ENCODE measurements around the gene ZSCAN22.

The ZSCAN22 gene

DNA sequence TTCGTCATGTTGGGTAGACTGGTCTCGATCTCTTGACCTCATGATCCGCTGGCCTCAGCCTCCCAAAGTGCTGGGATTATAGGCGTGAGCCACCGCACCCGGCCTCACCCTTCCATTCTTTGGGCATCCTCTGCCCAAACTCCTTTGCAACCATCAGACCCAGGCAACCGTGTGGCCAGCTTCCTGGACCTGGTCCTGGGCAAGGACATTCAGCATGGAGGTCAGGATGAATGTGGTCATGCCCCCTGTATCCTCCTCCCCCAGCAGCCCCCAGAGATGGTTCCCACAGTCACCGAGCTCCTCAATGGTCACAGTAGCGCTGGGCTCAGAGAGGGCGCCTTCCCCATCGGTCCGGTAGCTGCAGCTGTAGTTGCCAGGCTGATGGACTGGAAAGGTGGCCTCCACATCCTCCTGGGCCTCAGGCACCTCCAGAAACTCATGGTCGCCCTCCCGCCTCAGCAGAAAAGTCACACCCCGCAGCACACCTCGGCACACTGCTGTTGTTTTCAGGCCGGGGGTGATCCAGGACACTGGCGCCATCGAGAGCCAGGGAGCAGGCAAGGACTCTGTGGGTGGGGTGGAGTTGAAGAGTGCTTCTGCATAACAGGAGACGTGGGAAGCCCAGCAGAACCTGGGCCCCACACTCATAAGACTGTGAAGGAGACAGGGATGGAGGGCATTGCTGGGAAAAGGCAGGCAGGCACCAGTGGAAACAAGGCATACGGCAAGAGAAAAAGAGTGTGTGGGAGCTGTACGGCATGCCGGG lies 25.4 kb downstream of the ZSCAN22 start:
- ATAC-seq (ENCODE audit: low read depth), result no peak
- peaks cover 12% of the 10 kb centered on the region for H3K36me3 Mint-ChIP-seq
- peaks cover 2% of the 10 kb centered on the region for H3K9me3 Mint-ChIP-seq
- no peak overlapping the region for H3K27ac Mint-ChIP-seq
- H3K27me3 Mint-ChIP-seq, result no peaks in the 10 kb centered on the region
- no peak overlapping the region for H3K4me3 Mint-ChIP-seq
- no peak for DNase-seq (ENCODE audit: low spot score in 2 of 2)
- H3K4me1 Mint-ChIP-seq, result peaks cover 10% of the 10 kb centered on the region

DNA sequence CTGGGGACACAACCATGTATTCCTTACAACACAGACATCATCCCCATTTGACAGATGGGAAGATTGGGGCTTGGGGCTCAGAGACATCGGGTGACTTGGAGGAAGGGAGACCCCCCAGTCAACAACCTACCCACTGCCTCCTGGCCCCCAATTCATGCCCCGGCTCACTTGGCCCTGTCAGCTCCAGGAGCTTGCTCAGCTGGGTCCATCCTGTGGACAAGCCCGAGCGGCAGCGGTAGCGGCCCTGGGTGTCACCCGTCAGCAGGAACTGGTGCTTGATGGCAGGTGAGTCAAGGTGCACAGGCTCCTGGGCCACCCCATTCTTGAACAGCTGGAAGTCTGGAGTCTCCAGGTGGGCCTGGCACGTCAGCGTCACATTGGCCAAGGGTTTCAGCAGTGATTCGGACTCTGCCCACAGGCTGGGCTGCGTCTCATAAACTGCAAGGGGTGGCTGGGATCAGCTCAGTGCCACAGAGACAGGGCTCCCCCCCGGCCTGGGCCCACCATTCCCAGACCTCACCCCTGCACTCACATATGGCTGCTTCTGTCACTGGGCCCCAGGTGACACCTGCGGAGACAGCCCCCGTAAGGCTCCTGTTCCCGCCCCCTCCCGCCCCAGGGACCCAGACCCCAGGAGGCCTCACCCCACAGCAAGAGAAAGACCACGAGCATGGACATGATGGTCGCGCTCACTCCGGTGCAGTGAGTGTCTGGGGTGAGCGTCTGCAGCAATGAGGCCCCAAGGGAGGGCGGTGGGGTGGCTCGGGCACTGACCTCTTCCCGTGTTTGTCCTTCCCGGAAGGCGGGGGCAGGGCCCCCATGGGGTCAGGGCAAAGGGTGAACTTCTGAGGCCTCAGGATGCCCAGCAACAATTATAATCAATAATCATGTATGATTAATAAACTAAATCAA lies 26.2 kb downstream of the ZSCAN22 start, which contains the start of gene A1BG:
Gene A1BG, minus strand, starts transcription at position 733 of the 912 bp plus-strand sequence. Its CDS starts 55 bp downstream, at position 678.
- peaks cover 11% of the 10 kb centered on the region for H3K4me1 Mint-ChIP-seq

DNA sequence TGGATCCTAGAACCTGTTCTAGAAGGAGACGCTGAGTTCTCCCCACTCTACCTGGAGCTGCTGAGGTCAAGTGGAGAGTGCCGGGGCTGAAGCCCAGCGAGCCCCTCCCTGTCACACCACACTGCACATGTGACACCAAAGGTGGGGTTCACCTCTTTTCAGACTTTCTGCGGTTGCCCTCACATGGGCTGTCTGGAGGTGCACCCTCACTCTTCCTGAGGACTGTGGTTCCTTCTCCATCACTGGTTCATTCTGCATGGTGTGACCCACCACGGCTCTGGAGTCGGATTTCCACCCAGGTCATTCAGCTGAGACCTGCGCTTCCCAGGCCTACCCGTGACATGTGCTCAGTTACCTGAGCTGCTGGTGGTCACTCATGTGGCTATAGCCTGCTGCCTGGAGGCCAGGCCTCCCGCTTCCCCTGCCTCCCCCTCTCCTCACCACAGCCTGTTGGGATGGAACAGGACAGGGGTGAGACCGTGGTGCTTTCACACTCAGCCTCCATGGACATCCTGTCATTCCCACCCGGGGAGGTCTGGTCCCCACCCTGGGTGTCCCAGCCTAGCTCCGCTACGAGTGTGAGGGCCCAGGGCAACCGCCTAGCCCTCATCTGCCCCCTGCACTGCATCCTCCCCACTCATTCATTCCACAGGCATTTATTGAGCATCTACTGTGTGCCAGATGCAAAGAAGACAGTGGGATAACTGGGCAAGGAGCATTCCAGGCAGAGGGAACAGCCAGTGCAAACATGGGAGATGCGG lies 27.1 kb downstream of the ZSCAN22 start:
- H3K4me1 Mint-ChIP-seq, result peaks cover 9% of the 10 kb centered on the region
- H3K27ac Mint-ChIP-seq, result no peak overlapping the region
- H3K36me3 Mint-ChIP-seq, result peaks cover 12% of the 10 kb centered on the region
- no peak overlapping the region for H3K4me3 Mint-ChIP-seq
- H3K27me3 Mint-ChIP-seq, result no peaks in the 10 kb centered on the region
- DNase-seq (ENCODE audit: low spot score in 2 of 2), result no peak
- no peak for ATAC-seq (ENCODE audit: low read depth)
- peaks cover 2% of the 10 kb centered on the region for H3K9me3 Mint-ChIP-seq

More for the DNA sequence above, 26.2 kb downstream of the ZSCAN22 start, which contains the start of gene A1BG:
- Mint-ChIP-seq H3K9me3 (peaks cover 2% of the 10 kb centered on the region), H3K4me3 (no peak within 1 kb of the TSS), H3K27me3 (no peaks in the 10 kb centered on the region), H3K27ac (no peak within 1 kb of the TSS), H3K36me3 (peaks cover 12% of the 10 kb centered on the region)
- no peak for ATAC-seq (ENCODE audit: low read depth)
- DNase-seq (ENCODE audit: low spot score in 2 of 2), result no peak

DNA sequence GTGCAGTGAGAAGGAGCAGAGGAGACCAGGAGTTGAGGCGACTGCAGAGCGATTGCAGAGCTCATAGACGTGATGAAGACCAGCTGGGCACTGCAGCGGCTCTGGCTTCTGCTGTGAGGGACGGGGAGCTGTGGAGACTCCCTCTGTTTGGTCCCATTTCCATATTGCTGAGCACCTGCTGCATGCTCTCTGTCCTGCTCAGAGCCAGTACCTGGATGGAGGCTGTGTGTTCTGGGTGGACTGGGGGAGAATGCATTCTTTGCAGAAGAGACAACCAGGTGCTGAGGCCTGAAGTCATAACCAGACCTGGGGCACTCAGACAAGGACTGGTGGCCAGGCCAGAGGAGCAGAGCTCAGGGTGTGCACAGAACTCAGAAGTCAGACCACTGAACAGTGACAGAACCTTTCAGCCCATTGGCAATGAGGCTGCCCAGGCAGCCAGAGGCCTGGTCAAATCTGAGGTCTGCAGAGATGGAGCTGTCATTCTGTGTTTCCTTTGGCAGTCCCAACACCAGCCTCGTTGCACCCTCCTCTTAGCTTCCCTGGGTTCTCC lies 27.8 kb downstream of the ZSCAN22 start:
- no peak overlapping the region for H3K27ac Mint-ChIP-seq
- H3K36me3 Mint-ChIP-seq, result peaks cover 10% of the 10 kb centered on the region
- H3K4me3 Mint-ChIP-seq, result no peak overlapping the region

DNA sequence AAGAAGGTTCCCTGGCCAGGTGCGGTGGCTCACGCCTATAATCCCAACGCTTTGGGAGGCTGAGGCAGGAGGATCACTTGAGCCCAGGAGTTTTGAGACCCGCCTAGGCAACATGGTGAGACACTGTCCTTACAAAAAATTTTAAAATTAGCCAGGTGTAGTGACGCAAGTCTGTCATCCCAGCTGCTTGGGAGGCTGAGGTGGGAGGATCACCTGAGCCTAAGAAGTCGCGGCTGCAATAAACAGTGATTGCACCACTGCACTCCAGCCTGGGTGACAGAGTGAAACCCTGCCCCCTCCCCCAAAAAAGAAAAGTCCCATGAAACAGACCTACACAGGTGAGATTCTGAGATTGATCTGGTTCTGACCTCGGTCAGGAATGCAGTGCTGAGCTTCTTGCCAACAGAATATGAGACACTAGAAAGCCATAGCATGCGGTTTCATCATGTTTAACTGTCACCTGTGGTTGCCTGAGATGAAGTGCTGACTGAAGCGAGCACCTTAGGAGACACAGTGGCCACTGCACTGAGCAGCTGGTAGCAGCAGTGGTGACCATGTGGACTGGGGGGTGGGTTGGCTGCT lies 28.5 kb downstream of the ZSCAN22 start:
- H3K27me3 Mint-ChIP-seq, result no peaks in the 10 kb centered on the region
- no peak overlapping the region for H3K27ac Mint-ChIP-seq
- H3K4me1 Mint-ChIP-seq, result peaks cover 4% of the 10 kb centered on the region
- peaks cover 8% of the 10 kb centered on the region for H3K36me3 Mint-ChIP-seq
- no peak for DNase-seq (ENCODE audit: low spot score in 2 of 2)
- ATAC-seq (ENCODE audit: low read depth), result no peak
- H3K9me3 Mint-ChIP-seq, result no peaks in the 10 kb centered on the region
- peak overlapping the region; percentile 43 for H3K4me3 Mint-ChIP-seq

More for the DNA sequence above, 27.8 kb downstream of the ZSCAN22 start:
- no peaks in the 10 kb centered on the region for H3K27me3 Mint-ChIP-seq
- H3K4me1 Mint-ChIP-seq, result peaks cover 6% of the 10 kb centered on the region
- no peak for DNase-seq (ENCODE audit: low spot score in 2 of 2)
- no peak for ATAC-seq (ENCODE audit: low read depth)
- H3K9me3 Mint-ChIP-seq, result peaks cover 2% of the 10 kb centered on the region

DNA sequence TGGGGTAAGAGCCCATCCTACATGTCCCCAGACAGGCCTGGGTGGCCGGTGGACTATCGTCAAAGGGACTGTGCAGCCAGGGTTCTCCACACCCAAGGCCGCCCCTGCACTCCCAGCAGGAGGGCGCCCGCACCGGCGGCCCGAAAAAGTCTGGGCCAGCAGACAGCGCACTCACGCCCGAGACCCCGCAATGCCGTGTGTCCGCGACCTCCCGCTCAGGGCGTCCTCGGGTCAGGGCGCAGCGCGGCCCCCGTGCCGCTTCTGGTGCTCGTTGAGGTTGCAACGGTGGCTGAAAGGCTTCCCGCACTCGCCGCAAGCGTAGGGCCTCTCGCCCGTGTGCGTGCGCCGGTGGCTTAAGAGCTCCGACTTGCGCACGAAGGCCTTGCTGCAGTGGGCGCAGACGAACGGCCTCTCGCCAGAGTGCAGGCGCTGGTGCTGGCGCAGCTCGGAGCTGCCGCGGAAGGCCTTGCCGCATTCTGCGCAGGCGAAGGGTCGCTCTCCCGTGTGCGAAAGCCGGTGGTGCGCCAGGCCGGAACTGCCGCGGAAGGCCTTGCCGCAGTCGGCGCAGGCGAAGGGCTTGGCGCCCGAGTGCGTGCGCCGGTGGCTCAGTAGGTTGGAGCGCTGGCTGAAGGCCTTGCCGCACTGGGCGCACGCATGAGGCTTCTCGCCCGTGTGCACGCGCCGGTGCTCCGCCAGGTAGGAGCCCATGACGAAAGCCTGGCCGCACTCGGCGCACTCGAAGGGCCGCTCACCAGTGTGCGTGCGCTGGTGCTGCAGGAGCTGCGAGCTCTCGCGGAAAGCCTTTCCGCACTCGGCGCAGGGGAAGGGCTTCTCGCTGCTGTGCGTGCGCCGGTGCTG lies 29.3 kb downstream of the ZSCAN22 start:
- Mint-ChIP-seq H3K4me3 (peak overlapping the region; percentile 68), H3K9me3 (no peaks in the 10 kb centered on the region), H3K27ac (no peak overlapping the region), H3K27me3 (no peaks in the 10 kb centered on the region), H3K4me1 (peaks cover 2% of the 10 kb centered on the region), H3K36me3 (peaks cover 5% of the 10 kb centered on the region)
- DNase-seq (ENCODE audit: low spot score in 2 of 2), result peak; percentile 20 to 33
- ATAC-seq (ENCODE audit: low read depth), result peak; percentile 68

DNA sequence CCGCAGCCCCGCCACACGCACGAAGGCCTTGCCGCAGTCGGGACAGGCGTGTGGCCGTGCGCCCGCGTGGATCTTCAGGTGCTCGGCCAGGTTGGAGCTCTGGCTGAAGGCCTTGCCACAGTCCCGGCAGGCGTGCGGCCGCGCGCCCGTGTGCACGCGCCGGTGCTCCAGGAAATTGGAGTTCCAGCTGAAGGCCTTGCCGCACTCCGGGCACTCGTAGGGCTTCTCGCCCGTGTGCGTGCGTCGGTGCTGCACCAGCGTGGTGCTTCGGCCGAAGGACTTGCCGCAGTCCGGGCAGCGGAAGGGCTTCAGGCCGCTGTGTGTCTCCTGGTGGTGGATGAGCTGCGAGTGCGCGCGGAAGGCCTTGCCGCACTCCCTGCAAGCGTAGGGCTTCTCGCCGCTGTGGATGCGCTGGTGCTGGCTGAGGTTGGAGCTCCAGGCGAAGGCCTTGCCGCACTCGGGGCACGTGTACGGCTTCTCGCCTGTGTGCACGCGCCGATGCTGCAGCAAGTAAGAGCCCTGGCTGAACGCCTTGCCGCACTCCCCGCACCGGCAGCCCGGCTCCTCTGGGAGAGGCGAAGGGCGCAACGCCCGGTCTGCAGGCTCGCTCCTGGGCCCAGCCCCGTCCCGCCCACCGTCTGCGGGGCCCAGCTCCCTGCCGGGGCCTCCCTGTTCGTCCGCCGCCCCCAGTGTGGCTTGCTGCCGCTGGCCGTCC lies 30.1 kb downstream of the ZSCAN22 start:
- ATAC-seq (ENCODE audit: low read depth) (peak; percentile 19), DNase-seq (ENCODE audit: low spot score in 2 of 2) (no peak)
- Mint-ChIP-seq H3K36me3 (peaks cover 3% of the 10 kb centered on the region), H3K4me3 (peak overlapping the region; percentile 68), H3K9me3 (no peaks in the 10 kb centered on the region), H3K27ac (no peak overlapping the region), H3K27me3 (no peaks in the 10 kb centered on the region), H3K4me1 (peaks cover 4% of the 10 kb centered on the region)

DNA sequence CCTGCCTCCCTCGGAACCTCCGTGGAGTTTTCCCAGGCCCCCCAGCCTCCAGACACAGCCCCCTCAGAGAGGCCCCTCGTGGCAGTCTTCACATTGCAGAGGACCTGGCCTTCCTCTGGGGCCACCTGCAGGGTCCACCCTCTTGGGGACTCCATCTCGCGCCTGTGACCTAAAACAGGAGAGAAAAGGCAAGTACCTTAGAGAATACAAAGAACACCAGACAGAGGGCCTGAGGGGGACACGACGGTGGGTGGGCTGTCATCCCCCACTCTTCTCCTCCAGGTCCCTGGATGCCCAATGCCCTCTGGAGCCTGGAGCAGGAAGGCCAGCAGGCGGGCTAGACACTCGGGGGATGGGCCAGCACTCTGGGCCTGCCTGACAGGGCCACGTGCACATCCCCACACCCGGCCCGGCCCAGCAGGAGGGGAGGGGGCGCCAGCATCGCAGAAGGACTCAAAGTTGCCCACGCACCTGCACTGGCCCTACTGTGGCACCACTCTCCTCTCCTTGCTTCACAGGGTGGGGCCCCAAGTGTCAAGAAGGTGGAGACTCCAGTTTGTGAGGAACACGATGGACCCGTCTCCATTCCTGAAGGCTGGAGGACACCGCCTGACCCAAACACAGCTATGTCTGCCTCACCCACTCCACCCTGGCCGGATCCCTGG lies 30.8 kb downstream of the ZSCAN22 start:
- Mint-ChIP-seq H3K9me3 (no peaks in the 10 kb centered on the region), H3K27ac (no peak overlapping the region), H3K27me3 (no peaks in the 10 kb centered on the region), H3K4me3 (peak overlapping the region; percentile 52), H3K36me3 (no peaks in the 10 kb centered on the region), H3K4me1 (peaks cover 5% of the 10 kb centered on the region)
- ATAC-seq (ENCODE audit: low read depth), result no peak
- DNase-seq (ENCODE audit: low spot score in 2 of 2), result no peak

DNA sequence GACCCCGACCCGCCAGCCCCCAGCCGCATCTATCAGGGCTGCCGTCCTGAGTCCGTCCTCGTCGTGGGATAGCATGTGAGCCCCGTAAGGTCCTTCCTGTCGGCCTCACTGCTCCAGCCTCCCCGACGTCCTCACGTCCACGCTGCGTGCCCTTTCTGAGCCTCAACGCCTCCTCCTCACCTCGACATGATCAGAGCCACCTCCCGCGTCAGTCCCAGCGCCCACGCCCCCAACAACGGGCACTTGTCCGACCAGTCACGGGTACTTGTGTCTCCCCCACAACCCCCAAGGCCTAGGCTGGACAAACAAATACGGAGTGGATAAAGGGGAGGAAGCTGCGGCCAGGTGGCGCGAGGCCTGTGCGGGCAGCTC lies 35.1 kb downstream of the ZSCAN22 start:
- no peaks in the 10 kb centered on the region for H3K36me3 Mint-ChIP-seq
- peak overlapping the region; percentile 91 for H3K27ac Mint-ChIP-seq
- H3K27me3 Mint-ChIP-seq, result no peaks in the 10 kb centered on the region
- H3K4me3 Mint-ChIP-seq, result peak overlapping the region; percentile 91
- no peak for ATAC-seq (ENCODE audit: low read depth)
- DNase-seq (ENCODE audit: low spot score in 2 of 2), result no peak
- H3K9me3 Mint-ChIP-seq, result no peaks in the 10 kb centered on the region
- H3K4me1 Mint-ChIP-seq, result peaks cover 12% of the 10 kb centered on the region

DNA sequence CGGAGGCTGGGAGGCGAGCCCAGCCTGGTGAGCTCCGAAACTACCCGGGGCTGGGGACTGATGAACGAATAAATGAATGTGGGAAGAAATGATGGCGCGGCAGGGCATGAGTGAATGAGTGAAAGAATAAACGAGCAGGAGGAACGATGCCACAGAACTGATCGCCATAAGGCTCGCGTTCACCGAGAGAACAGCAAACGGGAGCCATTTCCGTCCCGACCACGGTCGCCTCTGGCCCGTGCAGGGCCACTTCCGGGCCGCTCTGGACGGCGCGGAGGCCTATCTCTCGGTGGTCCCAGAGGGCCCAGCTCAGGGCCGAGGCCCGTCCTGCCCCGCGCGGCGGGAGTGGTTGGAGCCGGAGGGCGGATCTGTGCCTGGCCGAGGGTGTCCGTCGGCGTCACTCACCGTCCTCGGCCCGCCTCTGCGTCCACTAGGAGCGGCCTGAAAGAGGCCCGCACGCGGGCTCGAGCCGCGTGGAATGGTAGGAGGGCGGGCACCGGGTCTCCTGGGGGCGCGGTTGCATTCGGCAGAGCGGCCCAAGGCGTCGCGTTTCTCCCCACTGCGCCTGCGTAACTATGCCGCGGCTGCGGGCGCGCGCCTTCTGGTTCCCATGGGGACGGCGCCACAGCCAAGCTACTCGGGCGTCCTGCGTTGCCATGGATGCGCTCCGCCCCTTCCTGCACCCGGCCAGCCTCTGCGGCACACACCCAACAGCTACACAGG lies 35.6 kb downstream of the ZSCAN22 start, which contains the start of gene ZNF497:
Gene ZNF497, minus strand, starts transcription at position 480 of the 723 bp plus-strand sequence. CDS start 5,116 bp downstream, outside the sequence.
- Mint-ChIP-seq H3K4me3 (peak within 1 kb of the TSS; percentile 91), H3K27me3 (no peaks in the 10 kb centered on the region), H3K4me1 (peaks cover 12% of the 10 kb centered on the region), H3K36me3 (no peaks in the 10 kb centered on the region), H3K9me3 (no peaks in the 10 kb centered on the region), H3K27ac (peak within 1 kb of the TSS; percentile 91)
- ATAC-seq (ENCODE audit: low read depth), result peak; percentile 85
- peak; percentile 97 for DNase-seq (ENCODE audit: low spot score in 2 of 2)

DNA sequence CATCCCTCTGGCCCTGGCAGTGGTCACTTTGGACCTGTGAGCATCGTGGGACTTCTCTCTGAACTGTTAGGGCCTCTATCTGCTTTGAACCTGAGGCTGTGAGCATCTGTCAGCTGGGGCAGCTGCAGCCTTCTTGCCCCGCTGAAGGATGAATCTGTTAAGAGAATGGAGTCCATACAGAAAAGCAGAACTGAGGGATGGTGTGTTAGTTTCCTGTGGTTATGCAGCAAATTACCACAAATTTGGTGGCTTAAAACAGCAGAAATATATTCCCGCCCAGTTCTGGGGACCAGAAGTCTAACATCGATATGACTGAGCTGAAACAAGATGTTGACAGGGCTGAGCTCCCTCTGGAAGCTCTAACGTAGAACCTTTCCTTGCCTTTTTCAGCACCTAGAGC lies 37.4 kb downstream of the ZSCAN22 start:
- Mint-ChIP-seq H3K9me3 (no peaks in the 10 kb centered on the region), H3K4me1 (peaks cover 10% of the 10 kb centered on the region), H3K27me3 (no peaks in the 10 kb centered on the region), H3K36me3 (no peaks in the 10 kb centered on the region), H3K4me3 (peak overlapping the region; percentile 59), H3K27ac (peak overlapping the region; percentile 60)
- ATAC-seq (ENCODE audit: low read depth) (peak; percentile 8), DNase-seq (ENCODE audit: low spot score in 2 of 2) (peak in 1 of 2 donors; percentile 29)

Data from memory B cell (primary cell).